ENCODE results near the gene GNA12.
"Not testable (repeated sequence)": the region's sequence is repeated elsewhere in the genome, so short reads cannot be mapped to it uniquely, and the experiment has no call there.

Gene GNA12

GRCh38 chr7:2759736-2760097 is 84.4 kb downstream of the GNA12 start:
- no peak overlapping the region for H3K27ac ChIP-seq
- no peak for DNase-seq (ENCODE audit: low read depth, low spot score)

- DNase-seq (ENCODE audit: low read depth, low spot score), result no peak
- peak overlapping the region; percentile 81 for H3K27ac ChIP-seq
Measured at GRCh38 chr7:2758673-2759616, 85.2 kb downstream of the GNA12 start.

GRCh38 chr7:2757904-2758672 is 86.0 kb downstream of the GNA12 start:
- peak; percentile 97 for DNase-seq (ENCODE audit: low read depth, low spot score)
- H3K27ac ChIP-seq, result peak overlapping the region; percentile 81

- H3K27ac ChIP-seq, result peak overlapping the region; percentile 81
Measured at GRCh38 chr7:2757361-2757903, 86.7 kb downstream of the GNA12 start.

GRCh38 chr7:2755531-2755930 is 88.6 kb downstream of the GNA12 start:
- H3K27ac ChIP-seq, result no peak overlapping the region
- no peak for DNase-seq (ENCODE audit: low read depth, low spot score)

More at GRCh38 chr7:2757361-2757903, 86.7 kb downstream of the GNA12 start:
- peak; percentile 62 for DNase-seq (ENCODE audit: low read depth, low spot score)

GRCh38 chr7:2754912-2755311 is 89.2 kb downstream of the GNA12 start:
- no peak for DNase-seq (ENCODE audit: low read depth, low spot score)
- no peak overlapping the region for H3K27ac ChIP-seq

- no peak overlapping the region for H3K27ac ChIP-seq
- no peak for DNase-seq (ENCODE audit: low read depth, low spot score)
Measured at GRCh38 chr7:2754086-2754485, 90.0 kb downstream of the GNA12 start.

- H3K27ac ChIP-seq, result no peak overlapping the region
- DNase-seq (ENCODE audit: low read depth, low spot score), result no peak
Measured at GRCh38 chr7:2753148-2753547, 91.0 kb downstream of the GNA12 start.

- H3K27ac ChIP-seq, result no peak overlapping the region
- DNase-seq (ENCODE audit: low read depth, low spot score), result no peak
Measured at GRCh38 chr7:2751086-2751485, 93.0 kb downstream of the GNA12 start.

GRCh38 chr7:2750004-2750407 is 94.1 kb downstream of the GNA12 start:
- H3K27ac ChIP-seq, result no peak overlapping the region
- DNase-seq (ENCODE audit: low read depth, low spot score), result no peak

- not testable (repeated sequence) for DNase-seq (ENCODE audit: low read depth, low spot score); H3K27ac ChIP-seq
Measured at GRCh38 chr7:2748684-2749083, 95.4 kb downstream of the GNA12 start.

- not testable (repeated sequence) for DNase-seq (ENCODE audit: low read depth, low spot score); H3K27ac ChIP-seq
Measured at GRCh38 chr7:2743523-2744185, 100.5 kb downstream of the GNA12 start.

- no peak overlapping the region for H3K27ac ChIP-seq
- no peak for DNase-seq (ENCODE audit: low read depth, low spot score)
Measured at GRCh38 chr7:2738766-2739549, 105.2 kb downstream of the GNA12 start.

- no peak overlapping the region for H3K27ac ChIP-seq
- no peak for DNase-seq (ENCODE audit: low read depth, low spot score)
Measured at GRCh38 chr7:2737771-2738540, 106.2 kb downstream of the GNA12 start.

- H3K27ac ChIP-seq; DNase-seq (ENCODE audit: low read depth, low spot score): not testable (repeated sequence)
Measured at GRCh38 chr7:2737005-2737743, 106.9 kb downstream of the GNA12 start.

GRCh38 chr7:2736411-2736914 is 107.6 kb downstream of the GNA12 start:
- DNase-seq (ENCODE audit: low read depth, low spot score), result no peak

GRCh38 chr7:2735744-2736143 is 108.4 kb downstream of the GNA12 start:
- H3K27ac ChIP-seq, result no peak overlapping the region
- DNase-seq (ENCODE audit: low read depth, low spot score), result no peak

More at GRCh38 chr7:2736411-2736914, 107.6 kb downstream of the GNA12 start:
- no peak overlapping the region for H3K27ac ChIP-seq
